ENCODE measurements around the gene CYP1A1. TPM values are rescaled to one million over a fixed set of nuclear protein-coding genes. Genes with fewer than 3 reads are reported as not detected.
"Not testable (repeated sequence)": the region's sequence is repeated elsewhere in the genome, so short reads cannot be mapped to it uniquely, and the experiment has no call there.

Gene CYP1A1
- total RNA-seq, 2 donors from 2014 or later = 3.4 to 5.4 TPM

DNA sequence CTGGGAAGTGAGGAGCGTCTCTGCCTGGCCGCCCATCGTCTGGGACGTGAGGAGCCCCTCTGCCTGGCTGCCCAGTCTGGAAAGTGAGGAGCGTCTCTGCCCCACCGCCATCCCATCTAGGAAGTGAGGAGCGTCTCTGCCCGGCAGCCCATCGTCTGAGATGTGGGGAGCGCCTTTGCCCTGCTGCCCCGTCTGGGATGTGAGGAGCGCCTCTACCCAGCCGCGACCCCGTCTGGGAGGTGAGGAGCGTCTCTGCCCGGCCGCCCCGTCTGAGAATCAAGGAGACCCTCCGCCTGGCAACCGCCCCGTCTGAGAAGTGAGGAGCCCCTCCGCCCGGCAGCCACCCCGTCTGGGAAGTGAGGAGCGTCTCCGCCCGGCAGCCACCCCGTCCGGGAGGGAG lies 3.4 kb upstream of the CYP1A1 start:
- H3K4me3 Mint-ChIP-seq; H3K36me3 Mint-ChIP-seq (ENCODE audit: insufficient read depth in 2 of 2): not testable (repeated sequence)

GRCh38 chr15:74727727-74728126 lies 2.4 kb upstream of the CYP1A1 start:
- peaks cover 19% of the 10 kb centered on the region for H3K4me1 Mint-ChIP-seq (ENCODE audit: low read depth)
- no peaks in the 10 kb centered on the region for H3K36me3 Mint-ChIP-seq (ENCODE audit: insufficient read depth in 2 of 2)
- ATAC-seq (replicated peaks in 1 of 2) (no peak), DNase-seq (no peak)
- no peak overlapping the region for H3K27ac Mint-ChIP-seq
- no peaks in the 10 kb centered on the region for H3K9me3 Mint-ChIP-seq
- peaks cover 26% of the 10 kb centered on the region for H3K27me3 Mint-ChIP-seq (ENCODE audit: low read depth)
- H3K4me3 Mint-ChIP-seq = peak overlapping the region in 1 of 2 donors; percentile 79

More for the DNA sequence above, 3.4 kb upstream of the CYP1A1 start:
- not testable (repeated sequence) for DNase-seq; H3K9me3 Mint-ChIP-seq; ATAC-seq (replicated peaks in 1 of 2); H3K27ac Mint-ChIP-seq
- H3K4me1 Mint-ChIP-seq (ENCODE audit: low read depth) = peaks cover 19% of the 10 kb centered on the region
- H3K27me3 Mint-ChIP-seq (ENCODE audit: low read depth) = peaks cover 26% of the 10 kb centered on the region

GRCh38 chr15:74726774-74727164 lies 1.4 kb upstream of the CYP1A1 start:
- no peaks in the 10 kb centered on the region for H3K36me3 Mint-ChIP-seq (ENCODE audit: insufficient read depth in 2 of 2)
- H3K27ac Mint-ChIP-seq = no peak overlapping the region
- H3K9me3 Mint-ChIP-seq = no peaks in the 10 kb centered on the region
- DNase-seq (no peak), ATAC-seq (replicated peaks in 1 of 2) (no peak)
- peak overlapping the region; percentile 79 to 82 for H3K4me3 Mint-ChIP-seq
- peaks cover 19% of the 10 kb centered on the region for H3K4me1 Mint-ChIP-seq (ENCODE audit: low read depth)
- peaks cover 26% of the 10 kb centered on the region for H3K27me3 Mint-ChIP-seq (ENCODE audit: low read depth)

DNA sequence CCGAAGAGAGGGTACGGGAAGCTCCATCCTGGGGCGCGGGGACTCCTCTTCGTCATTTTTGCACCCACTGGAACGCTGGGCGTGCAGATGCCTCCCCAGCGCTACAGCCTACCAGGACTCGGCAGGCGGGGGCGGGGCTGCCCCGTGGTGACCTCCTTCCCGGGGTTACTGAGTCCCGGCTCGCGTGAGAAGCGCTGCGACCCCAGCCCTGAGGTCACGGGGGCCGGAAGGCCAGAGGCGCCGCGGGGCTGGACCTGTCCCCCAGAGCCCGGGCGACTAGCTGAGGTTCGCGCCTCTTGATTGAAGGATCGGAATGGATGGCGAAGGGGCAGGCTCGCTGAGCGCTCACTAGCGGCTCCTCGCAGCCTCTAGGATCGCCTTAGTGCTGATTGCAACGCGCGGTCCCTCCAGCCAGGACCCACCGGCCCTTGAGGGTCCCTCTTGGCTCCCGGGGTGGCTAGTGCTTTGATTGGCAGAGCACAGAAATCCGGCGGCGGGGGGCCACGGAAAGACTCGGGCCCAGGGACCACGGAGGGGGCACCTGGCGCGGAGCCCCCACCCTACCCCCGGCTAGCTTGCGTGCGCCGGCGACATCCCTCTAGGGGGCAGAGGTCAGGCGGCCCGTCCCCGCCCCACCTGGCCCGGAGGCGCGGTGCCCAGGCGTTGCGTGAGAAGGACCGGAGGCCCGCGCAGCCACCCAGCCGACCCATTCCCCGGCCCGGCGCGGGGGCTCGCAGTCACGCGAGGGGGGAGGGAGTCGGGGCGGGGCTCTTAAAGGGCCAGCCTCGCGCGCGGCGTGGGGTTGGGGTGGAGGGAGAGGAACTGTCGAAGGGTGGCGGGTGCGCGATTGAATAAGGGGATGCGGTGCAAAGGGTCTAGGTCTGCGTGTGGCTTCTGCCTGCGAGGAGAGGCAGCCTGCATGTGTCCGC lies 781 bp upstream of the CYP1A1 start:
- H3K27me3 Mint-ChIP-seq (ENCODE audit: low read depth) = peaks cover 23% of the 10 kb centered on the region
- H3K27ac Mint-ChIP-seq = no peak overlapping the region
- no peaks in the 10 kb centered on the region for H3K36me3 Mint-ChIP-seq (ENCODE audit: insufficient read depth in 2 of 2)
- H3K9me3 Mint-ChIP-seq = no peaks in the 10 kb centered on the region
- peak overlapping the region; percentile 79 to 82 for H3K4me3 Mint-ChIP-seq
- H3K4me1 Mint-ChIP-seq (ENCODE audit: low read depth) = peaks cover 19% of the 10 kb centered on the region
- DNase-seq = peak; percentile 74 to 82
- peak; percentile 81 to 82 for ATAC-seq (replicated peaks in 1 of 2)

DNA sequence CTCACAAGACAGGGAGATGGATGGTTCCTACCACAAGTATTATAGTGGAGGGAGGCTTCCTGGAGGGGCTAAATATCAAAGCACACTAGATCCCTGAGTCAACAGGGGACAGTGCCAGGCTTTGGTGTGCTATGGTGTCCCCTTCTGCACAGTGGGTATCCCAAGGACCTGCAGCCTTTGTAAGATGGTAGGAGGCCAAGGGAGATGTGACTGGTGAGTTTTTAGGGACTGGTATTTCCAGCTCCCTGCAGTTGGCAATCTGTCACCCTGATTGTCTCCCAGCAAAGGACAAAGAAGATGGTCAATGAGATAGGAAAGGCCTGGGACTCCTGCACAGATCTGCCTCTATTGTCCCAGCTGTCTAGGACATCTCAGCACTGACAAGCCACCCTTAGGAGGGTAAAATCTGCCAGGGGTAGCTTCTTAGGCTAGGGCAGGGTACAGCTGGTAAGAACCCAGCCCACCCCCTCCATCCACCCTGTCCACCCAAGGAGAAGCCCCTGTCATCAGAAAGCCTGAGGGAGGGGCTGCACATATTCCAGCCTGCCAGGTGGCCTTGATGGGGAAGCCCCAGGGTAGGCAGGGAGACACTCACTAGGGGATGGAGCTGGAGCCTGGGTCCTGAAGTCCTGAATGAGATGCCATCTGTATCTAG lies 631 bp downstream of the CYP1A1 start:
- Mint-ChIP-seq H3K27me3 (ENCODE audit: low read depth) (peaks cover 19% of the 10 kb centered on the region), H3K4me3 (peak overlapping the region; percentile 79 to 82), H3K9me3 (no peaks in the 10 kb centered on the region), H3K36me3 (ENCODE audit: insufficient read depth in 2 of 2) (no peaks in the 10 kb centered on the region), H3K4me1 (ENCODE audit: low read depth) (peaks cover 19% of the 10 kb centered on the region), H3K27ac (no peak overlapping the region)
- DNase-seq (no peak), ATAC-seq (replicated peaks in 1 of 2) (no peak)

DNA sequence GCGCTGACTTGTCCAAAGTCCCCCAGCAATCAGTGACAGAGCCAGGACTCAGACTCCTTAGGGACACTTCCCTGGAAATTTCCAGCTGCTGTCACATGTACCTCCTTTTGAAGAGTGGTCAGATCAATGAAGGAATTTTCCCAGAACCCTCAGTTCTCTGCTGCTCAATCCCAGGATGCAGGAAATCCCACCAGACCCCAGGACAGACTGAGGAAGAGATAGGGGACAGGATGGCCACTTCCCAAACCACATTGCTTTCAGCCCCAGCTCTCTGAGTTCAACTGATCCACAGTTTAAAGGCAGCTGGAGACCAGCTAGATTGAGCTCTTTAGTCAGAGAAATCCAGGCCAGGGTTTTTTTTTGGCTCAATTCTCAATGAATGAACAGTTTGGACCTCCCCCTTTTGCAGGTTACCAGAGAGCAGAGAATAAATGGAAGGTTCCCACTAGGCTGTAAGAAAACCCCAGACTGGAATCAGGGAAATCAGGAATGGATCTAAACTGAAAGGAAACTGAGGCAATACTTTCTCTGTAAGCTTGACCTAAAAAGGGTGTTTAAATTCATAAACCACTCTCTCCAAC lies 1.5 kb downstream of the CYP1A1 start:
- H3K27me3 Mint-ChIP-seq (ENCODE audit: low read depth) = peaks cover 19% of the 10 kb centered on the region
- no peaks in the 10 kb centered on the region for H3K9me3 Mint-ChIP-seq
- ATAC-seq (replicated peaks in 1 of 2) = peak; percentile 19 to 31
- H3K4me1 Mint-ChIP-seq (ENCODE audit: low read depth) = peaks cover 19% of the 10 kb centered on the region
- H3K36me3 Mint-ChIP-seq (ENCODE audit: insufficient read depth in 2 of 2) = no peaks in the 10 kb centered on the region
- H3K27ac Mint-ChIP-seq = no peak overlapping the region
- peak; percentile 12 to 16 for DNase-seq
- H3K4me3 Mint-ChIP-seq = peak overlapping the region in 1 of 2 donors; percentile 11

GRCh38 chr15:74723187-74723586 lies 2.1 kb downstream of the CYP1A1 start:
- no peaks in the 10 kb centered on the region for H3K9me3 Mint-ChIP-seq
- no peak overlapping the region for H3K4me3 Mint-ChIP-seq
- H3K27me3 Mint-ChIP-seq (ENCODE audit: low read depth) = peaks cover 19% of the 10 kb centered on the region
- peaks cover 19% of the 10 kb centered on the region for H3K4me1 Mint-ChIP-seq (ENCODE audit: low read depth)
- ATAC-seq (replicated peaks in 1 of 2) (no peak), DNase-seq (no peak)
- H3K36me3 Mint-ChIP-seq (ENCODE audit: insufficient read depth in 2 of 2) = no peaks in the 10 kb centered on the region
- no peak overlapping the region for H3K27ac Mint-ChIP-seq

- Mint-ChIP-seq H3K9me3 (no peaks in the 10 kb centered on the region), H3K4me3 (no peak overlapping the region), H3K27me3 (ENCODE audit: low read depth) (peaks cover 19% of the 10 kb centered on the region), H3K27ac (no peak overlapping the region), H3K4me1 (ENCODE audit: low read depth) (peaks cover 19% of the 10 kb centered on the region), H3K36me3 (ENCODE audit: insufficient read depth in 2 of 2) (no peaks in the 10 kb centered on the region)
- ATAC-seq (replicated peaks in 1 of 2) (no peak), DNase-seq (no peak)
Measured at GRCh38 chr15:74722591-74722990, 2.7 kb downstream of the CYP1A1 start.

GRCh38 chr15:74716651-74717050 lies 8.7 kb downstream of the CYP1A1 start:
- Mint-ChIP-seq H3K4me3 (no peak overlapping the region), H3K27me3 (ENCODE audit: low read depth) (no peaks in the 10 kb centered on the region), H3K36me3 (ENCODE audit: insufficient read depth in 2 of 2) (no peaks in the 10 kb centered on the region), H3K27ac (no peak overlapping the region), H3K4me1 (ENCODE audit: low read depth) (no peaks in the 10 kb centered on the region), H3K9me3 (no peaks in the 10 kb centered on the region)
- no peak for ATAC-seq (replicated peaks in 1 of 2)
- DNase-seq = no peak

DNA sequence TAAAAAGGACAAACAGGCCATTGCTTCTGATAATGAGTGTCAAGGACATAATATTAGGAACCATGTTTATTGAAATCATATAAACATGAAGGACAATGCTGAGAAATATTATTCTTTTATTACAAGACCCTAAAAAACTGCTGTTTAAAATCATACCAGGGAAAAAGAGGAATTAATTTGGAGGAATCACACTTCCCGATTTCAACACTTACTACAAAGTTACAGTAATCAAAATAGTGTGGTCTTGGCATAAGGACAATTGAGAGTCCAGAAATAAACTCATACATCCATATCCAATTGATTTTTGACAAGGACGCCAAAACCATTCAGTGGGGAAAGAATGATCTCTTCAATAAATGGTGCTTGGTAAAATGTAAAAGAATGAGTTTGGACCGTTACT lies 13.0 kb downstream of the CYP1A1 start:
- no peak for ATAC-seq (replicated peaks in 1 of 2)
- Mint-ChIP-seq H3K4me3 (no peak overlapping the region), H3K27ac (no peak overlapping the region), H3K27me3 (ENCODE audit: low read depth) (no peaks in the 10 kb centered on the region), H3K36me3 (ENCODE audit: insufficient read depth in 2 of 2) (no peaks in the 10 kb centered on the region), H3K9me3 (no peaks in the 10 kb centered on the region), H3K4me1 (ENCODE audit: low read depth) (peaks cover 4% of the 10 kb centered on the region)
- DNase-seq = no peak

DNA sequence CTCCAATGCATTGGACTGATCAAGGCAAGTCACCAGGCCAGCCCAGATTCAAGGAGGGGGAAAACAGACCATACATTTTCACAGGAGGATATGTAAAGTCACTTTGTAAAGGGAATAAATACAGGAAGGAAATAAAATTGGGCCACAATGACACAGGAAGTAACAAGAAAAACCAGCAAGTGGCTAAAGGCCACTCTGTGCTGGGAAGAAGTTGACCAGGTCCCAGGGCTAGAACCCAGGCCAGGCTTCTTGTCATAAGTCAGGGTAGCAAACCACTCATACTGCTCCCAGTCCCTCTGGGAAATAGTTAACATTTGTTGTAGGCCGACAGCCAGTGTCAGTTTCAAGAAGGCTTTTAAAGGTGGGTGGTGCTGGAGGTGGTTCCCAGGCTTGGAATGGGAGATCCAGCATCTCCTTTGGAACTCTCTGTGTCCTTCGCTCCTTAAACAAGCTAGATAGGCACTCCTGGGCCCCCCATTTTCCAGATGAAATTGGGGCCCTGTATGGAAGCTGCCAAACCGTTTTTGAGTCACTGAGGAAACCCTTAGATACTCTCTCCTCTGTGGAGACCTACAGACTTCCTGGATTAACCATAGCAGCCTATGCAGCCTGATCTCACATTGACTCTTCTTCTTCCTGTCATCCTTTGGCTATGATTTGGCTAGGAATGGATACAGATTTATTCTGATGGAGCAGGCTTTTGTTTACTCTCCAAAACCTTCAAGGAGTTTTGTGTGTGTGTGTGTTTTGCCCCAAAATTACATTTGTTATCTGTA lies 14.8 kb downstream of the CYP1A1 start:
- DNase-seq = no peak
- ATAC-seq (replicated peaks in 1 of 2) = no peak
- Mint-ChIP-seq H3K27ac (no peak overlapping the region), H3K4me1 (ENCODE audit: low read depth) (peaks cover 4% of the 10 kb centered on the region), H3K27me3 (ENCODE audit: low read depth) (peaks cover 3% of the 10 kb centered on the region), H3K36me3 (ENCODE audit: insufficient read depth in 2 of 2) (no peaks in the 10 kb centered on the region), H3K9me3 (no peaks in the 10 kb centered on the region), H3K4me3 (no peak overlapping the region)

- no peak for ATAC-seq (replicated peaks in 1 of 2)
- no peak overlapping the region for H3K4me3 Mint-ChIP-seq
Measured at GRCh38 chr15:74709892-74710291, 15.4 kb downstream of the CYP1A1 start.

More at GRCh38 chr15:74709892-74710291, 15.4 kb downstream of the CYP1A1 start:
- no peaks in the 10 kb centered on the region for H3K36me3 Mint-ChIP-seq (ENCODE audit: insufficient read depth in 2 of 2)
- H3K9me3 Mint-ChIP-seq = no peaks in the 10 kb centered on the region
- H3K4me1 Mint-ChIP-seq (ENCODE audit: low read depth) = peaks cover 4% of the 10 kb centered on the region
- peaks cover 5% of the 10 kb centered on the region for H3K27me3 Mint-ChIP-seq (ENCODE audit: low read depth)
- no peak overlapping the region for H3K27ac Mint-ChIP-seq
- DNase-seq = no peak
